Bronchial epithelial cell (primary cell): ENCODE results near the gene SECTM1. TPM values are rescaled to one million over a fixed set of nuclear protein-coding genes. Genes with fewer than 3 reads are reported as not detected.

Source experiments
- DNase-seq: peaks from one replicate; pipeline ENCODE4 v3.0.0-alpha.2; 2010; ENCODE audit warnings: low read depth
- FAIRE-seq: peaks from 2 replicates; lab custom pipeline; 2011; peaks lifted over from hg19 to GRCh38; lab: Jason Lieb, UNC
- H3K27me3 ChIP-seq: 2 replicates; pipeline ENCODE4 v1.5.1; 2011; ENCODE audit warnings: low read length; ENCODE audit not compliant: control insufficient read depth, insufficient read depth
- H3K36me3 ChIP-seq: 2 replicates; pipeline ENCODE4 v1.5.1; 2011; ENCODE audit warnings: low read length; ENCODE audit not compliant: control insufficient read depth, insufficient read depth
- H3K4me3 ChIP-seq: 2 replicates; pipeline ENCODE4 v1.5.1; 2011; ENCODE audit warnings: mild to moderate bottlenecking, low read depth, low read length, control low read depth
- total RNA-seq: library from RNA; depleted of rRNA; stranded (reverse); fragments of >200 nt; gene quantifications from 2 replicates; pipeline ENCODE4 v1.2.1, GENCODE V29; 2014
- TF ChIP-seq, protein P1 (sequence below): IDR thresholded peaks from 2 replicates; pipeline ENCODE4 v1.5.1; 2011; ENCODE audit warnings: mild to moderate bottlenecking, moderate library complexity, low read length, control low read depth, inconsistent platforms; ENCODE audit not compliant: insufficient read depth, severe bottlenecking

The SECTM1 gene
- total RNA-seq, 1 donor from 2014 or later = 3.7 TPM

DNA sequence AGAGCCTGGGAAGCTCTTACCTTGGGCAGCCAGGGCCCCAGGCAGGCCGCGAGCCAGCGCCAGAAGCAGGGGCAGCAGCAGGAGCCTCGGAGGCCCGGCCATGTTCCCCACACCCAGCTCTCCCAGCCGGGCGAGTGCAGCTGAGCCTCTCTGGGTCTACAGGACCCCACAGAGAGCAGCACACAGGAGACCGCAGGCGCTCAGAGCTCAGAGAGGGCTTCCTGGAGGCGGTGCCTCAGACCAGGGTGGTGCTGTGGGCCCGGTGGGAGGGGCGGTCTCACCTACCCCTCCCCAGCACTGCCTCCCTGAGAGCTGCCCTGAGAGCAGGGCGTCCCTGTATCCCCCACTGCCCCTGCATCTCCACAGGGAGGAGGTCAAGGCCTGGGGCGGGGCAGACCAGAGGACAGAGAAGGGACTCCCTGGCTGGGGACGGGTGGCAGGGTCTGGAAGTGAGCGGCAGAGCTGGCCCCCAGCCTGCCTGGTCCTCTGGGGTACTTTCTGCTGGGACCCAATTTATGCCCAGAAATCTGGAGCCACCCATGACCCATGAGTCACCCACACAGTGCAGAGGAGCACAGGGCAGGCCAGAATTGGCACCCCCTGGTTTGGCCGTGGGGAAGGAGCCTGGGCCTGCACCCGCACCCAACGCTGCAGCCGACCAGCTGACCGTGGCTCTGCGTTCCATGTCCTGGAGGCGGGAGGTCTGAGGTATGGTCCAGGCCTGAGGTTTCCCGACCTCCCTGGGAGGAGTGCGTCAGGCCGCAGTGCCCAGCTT, 16.0 kb downstream of the SECTM1 start, which contains the start of gene CD7:
Gene CD7 (minus strand): TSS at position 215 of the 775 bp plus-strand sequence. CDS start 113 bp downstream, at position 102.
- TF ChIP-seq, protein P1, sequence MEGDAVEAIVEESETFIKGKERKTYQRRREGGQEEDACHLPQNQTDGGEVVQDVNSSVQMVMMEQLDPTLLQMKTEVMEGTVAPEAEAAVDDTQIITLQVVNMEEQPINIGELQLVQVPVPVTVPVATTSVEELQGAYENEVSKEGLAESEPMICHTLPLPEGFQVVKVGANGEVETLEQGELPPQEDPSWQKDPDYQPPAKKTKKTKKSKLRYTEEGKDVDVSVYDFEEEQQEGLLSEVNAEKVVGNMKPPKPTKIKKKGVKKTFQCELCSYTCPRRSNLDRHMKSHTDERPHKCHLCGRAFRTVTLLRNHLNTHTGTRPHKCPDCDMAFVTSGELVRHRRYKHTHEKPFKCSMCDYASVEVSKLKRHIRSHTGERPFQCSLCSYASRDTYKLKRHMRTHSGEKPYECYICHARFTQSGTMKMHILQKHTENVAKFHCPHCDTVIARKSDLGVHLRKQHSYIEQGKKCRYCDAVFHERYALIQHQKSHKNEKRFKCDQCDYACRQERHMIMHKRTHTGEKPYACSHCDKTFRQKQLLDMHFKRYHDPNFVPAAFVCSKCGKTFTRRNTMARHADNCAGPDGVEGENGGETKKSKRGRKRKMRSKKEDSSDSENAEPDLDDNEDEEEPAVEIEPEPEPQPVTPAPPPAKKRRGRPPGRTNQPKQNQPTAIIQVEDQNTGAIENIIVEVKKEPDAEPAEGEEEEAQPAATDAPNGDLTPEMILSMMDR = no peak
- H3K36me3 ChIP-seq = no peaks in the 10 kb centered on the region
- H3K27me3 ChIP-seq = peaks cover 10% of the 10 kb centered on the region

DNA sequence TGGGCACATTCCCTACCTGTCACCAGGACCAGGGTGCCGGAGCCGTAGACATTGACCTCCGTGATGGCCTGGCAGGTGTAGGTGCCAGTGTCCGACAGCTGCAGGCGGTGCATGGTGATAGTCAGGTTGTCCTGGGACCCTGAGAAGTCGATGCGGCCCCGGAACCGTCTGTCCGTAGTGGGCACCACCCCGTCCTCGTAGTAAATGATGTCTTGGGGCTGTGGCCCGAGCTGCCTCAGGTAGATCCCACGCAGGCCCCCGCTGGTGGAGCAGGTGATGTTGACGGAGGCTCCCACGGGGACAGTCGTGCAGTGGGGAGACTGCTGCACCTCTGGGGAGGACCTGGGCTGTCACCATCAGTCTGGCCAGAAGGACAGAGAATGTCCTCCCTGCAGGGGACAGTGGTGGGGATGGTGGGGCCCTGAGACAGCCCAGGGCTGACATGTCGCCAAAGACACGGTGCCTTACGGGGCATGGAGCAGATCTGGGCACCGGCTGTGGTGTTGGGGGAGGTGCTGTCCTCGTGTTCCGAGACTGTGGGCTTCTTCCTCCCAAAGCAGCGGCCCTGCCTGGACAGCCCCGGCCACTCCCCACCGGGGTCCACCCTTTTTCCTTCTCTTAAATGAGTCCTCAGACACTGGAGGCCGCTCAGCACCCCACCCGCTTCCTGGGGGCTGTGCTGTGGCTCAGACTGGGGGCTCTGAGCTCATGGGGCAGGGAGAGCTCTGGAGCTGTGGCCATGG, 16.7 kb downstream of the SECTM1 start:
- no peak overlapping the region for H3K4me3 ChIP-seq

More for the DNA sequence above, 16.0 kb downstream of the SECTM1 start, which contains the start of gene CD7:
- FAIRE-seq = no peak
- no peak for DNase-seq
- H3K4me3 ChIP-seq = no peak within 1 kb of the TSS

DNA sequence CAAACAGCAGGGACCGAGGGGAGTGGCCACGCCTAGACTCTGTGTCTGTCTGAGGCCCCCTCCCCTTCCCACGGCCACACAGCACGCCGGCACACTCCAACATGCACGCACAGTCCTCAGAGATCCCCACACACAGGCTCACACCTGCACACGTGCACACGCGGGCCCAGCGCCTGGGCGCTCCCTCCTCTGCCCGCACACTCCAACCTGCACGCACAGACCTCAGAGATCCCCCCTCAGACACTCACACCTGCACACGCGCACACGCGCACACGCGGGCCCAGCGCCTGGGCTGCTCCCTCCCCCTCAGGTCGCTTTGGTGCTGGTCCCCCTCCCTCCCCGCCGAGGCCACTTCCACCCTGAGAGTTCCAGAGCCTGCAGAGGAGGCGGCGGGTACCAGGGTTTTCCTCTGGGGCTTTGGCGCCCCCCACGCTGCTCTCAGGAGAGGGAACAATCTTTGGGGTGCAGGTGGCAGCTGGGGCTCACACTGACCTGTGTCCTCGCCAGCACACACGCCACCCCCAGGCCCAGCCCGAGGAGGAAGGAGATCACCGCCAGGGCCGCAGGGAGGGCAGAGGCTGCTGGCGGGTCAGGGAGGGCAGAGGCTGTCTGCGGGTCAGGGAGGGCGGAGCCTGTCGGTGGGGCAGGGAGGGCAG, 17.7 kb downstream of the SECTM1 start:
- Histone ChIP-seq H3K27me3 (peaks cover 10% of the 10 kb centered on the region), H3K36me3 (no peaks in the 10 kb centered on the region), H3K4me3 (no peak overlapping the region)
- TF ChIP-seq, protein P1 = no peak
- DNase-seq (no peak), FAIRE-seq (no peak)

More for the DNA sequence above, 16.7 kb downstream of the SECTM1 start:
- DNase-seq (no peak), FAIRE-seq (no peak)
- Histone ChIP-seq H3K36me3 (no peaks in the 10 kb centered on the region), H3K27me3 (peaks cover 10% of the 10 kb centered on the region)
- TF ChIP-seq, protein P1 = no peak

DNA sequence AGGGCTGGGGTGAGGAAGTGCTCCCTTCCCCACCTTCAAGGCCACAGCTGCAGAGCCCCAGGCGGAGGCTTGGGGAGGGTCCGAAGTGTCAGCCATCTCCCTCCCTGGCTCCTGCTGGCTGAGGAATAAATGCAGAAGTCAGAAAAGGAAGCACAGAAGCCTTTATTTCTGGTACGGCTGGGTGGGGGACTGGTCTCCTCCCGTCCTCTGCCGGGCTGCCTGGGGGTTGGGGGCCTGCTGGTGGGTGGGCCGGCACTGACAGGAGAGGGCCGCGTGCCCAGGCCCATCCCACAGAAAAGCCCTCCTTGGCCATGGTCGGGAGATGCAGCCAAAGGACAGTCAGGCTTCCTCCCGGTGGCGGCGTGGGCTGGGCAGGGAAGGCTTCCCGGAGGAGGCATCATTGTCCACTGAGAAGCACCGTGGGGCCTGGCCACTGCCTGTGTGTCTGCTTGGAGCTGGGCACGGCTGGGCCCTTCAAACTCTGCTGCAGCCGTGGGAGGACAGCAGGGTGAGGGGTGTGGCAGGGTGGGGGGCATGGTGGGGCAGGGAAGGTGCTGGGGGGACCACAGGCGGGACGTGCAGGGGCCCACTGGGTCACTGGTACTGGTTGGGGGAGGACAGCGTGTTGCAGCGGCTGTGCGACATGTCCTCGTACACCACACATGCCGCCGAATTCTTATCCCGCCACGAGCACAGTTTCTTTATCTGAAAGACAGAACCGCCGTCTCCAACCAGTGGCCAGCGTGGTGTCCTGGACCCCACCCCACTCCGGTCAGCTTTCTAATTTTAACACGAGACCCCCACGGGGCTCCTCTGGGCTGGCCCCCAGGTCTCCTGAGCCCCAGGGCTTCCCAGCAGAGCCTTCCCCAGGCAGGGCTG, 18.6 kb downstream of the SECTM1 start:
- TF ChIP-seq, protein P1 = no peak
- no peak overlapping the region for H3K4me3 ChIP-seq
- FAIRE-seq (no peak), DNase-seq (no peak)
- H3K36me3 ChIP-seq = no peaks in the 10 kb centered on the region
- H3K27me3 ChIP-seq = peaks cover 10% of the 10 kb centered on the region
